ACHN (cell line): ENCODE measurements around the gene PGA4.

Experiments used
- DNase-seq: peaks from one replicate; pipeline ENCODE4 v3.0.0-alpha.2; 2015
- in situ Hi-C: cut with HindIII; loops from 2 replicates; pipeline ENCODE4 v1.10.0; 2017; ENCODE audit warnings: low sequenced_read_pairs, low pct_ligation_motif_present, low pct_unique_long_range_greater_than_20kb

The PGA4 gene

DNA sequence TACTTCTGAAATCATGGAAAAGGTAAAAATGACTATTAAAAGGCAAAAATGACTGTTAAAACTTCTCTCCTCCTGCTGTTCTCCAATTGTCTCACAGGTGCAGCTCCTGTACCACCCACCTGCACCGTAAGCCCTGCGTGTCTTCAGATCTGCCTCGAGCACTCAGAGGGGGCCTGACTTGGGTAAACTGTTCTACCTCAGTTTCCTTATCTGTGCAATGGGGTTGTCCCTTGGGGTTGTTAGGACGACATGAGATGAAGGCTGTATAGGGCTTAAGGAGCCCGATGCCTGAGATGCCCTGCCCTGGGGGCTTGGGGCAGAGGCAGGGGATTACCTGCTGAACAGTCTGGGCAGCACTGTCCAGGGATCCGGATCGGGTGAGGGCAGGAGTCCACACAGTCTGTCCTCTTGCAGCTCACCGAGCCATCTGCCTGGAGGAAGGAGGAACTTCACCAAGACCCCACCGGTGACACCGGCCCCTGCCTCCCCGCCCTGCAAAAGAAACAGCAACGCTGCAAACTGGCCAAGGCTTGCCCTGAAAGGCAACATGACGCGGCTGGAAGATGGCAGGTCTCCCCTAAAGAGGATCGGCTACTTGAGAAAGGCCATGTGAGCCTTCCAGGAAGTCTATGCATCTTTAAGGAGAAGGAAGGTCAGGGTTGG lies 46.6 kb downstream of the PGA4 start:
- in situ Hi-C loops: no loop called here

GRCh38 chr11:61270354-61271076 lies 48.4 kb downstream of the PGA4 start:
- in situ Hi-C loops: no loop called here
- DNase-seq: no peak

More for the DNA sequence above, 46.6 kb downstream of the PGA4 start:
- DNase-seq: no peak

DNA sequence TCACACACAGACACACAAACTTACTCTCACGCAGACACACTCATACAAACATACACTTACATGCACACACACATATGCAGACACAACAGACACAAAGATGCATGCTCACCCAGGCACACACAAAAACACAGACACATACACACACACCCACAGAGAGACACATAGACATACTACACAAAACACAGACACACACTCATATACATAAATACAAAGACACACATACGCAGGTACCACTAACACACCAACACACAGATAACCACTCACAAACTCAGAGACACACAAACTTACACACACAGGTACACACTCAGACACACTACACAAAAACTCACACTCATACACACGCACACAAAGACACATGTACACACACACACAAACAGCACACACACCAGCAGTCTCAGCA lies 50.6 kb downstream of the PGA4 start:
- no peak for DNase-seq
- in situ Hi-C loops: no loop called here

DNA sequence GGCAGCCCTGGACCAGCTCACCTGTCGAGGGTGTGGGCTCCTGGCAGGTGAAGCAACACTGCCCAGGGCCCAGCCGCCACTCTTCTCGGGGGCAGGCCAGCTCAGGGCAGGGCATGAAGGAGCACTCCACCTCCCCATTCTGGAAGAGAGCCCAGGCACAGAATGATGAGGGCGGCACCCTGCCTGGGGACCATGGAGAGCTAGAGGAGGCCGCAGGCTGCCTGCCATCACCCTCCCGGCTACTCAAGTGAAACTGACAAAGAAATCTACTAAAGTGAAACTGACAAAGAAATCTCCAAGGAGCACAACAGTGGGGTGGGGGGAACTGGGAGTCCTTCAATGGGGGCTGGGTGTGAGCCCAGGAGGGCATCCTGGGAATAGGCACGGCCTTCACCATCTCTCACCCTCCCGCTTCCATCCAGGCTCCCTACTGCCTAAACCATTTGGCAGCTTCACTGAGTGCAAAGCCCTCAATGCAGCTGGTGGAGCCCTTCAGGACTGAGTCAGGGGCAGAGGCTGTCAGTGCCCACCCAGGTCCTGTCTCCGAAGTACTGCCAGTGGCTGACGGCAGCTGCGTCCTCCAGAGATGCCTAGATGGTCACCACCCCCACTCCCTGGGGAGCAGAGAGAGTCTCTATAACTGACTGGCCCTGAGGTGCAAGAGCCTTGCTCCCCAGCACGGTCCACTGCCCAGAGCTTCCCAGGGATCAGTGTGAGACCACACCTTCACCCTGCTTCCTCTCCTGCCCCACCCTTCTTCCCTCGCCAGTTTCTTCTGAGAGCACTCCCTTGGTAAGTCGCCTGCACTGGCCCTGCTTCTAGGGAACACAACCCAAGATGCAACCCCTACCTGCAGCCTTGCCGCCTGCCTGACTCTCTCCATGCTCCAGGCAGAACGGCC lies 51.3 kb downstream of the PGA4 start:
- in situ Hi-C loops: no loop called here
- peak; percentile 23 for DNase-seq

- DNase-seq: no peak
- in situ Hi-C loops: no loop called here
These were observed 51.9 kb downstream of the PGA4 start for GRCh38 chr11:61274084-61274483.

DNA sequence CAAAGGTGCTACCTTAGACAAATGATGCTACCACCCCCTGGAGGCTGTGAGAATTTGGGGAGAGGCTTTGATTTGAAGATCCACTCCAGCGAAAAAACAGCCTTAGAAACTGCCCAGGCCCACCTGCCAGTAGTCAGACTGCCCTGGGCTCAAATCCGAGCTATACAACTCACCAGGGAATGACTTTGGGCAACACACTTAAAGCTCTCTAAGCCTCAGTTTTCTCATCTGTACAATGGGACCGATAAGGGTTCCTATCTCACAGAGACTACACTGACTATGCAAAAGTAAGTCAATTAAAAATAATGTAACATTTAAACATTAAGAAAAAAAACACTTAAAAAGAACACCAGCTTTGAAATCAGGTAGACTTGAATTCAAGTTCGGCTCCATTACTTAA lies 53.0 kb downstream of the PGA4 start:
- no peak for DNase-seq
- in situ Hi-C loops: no loop called here

DNA sequence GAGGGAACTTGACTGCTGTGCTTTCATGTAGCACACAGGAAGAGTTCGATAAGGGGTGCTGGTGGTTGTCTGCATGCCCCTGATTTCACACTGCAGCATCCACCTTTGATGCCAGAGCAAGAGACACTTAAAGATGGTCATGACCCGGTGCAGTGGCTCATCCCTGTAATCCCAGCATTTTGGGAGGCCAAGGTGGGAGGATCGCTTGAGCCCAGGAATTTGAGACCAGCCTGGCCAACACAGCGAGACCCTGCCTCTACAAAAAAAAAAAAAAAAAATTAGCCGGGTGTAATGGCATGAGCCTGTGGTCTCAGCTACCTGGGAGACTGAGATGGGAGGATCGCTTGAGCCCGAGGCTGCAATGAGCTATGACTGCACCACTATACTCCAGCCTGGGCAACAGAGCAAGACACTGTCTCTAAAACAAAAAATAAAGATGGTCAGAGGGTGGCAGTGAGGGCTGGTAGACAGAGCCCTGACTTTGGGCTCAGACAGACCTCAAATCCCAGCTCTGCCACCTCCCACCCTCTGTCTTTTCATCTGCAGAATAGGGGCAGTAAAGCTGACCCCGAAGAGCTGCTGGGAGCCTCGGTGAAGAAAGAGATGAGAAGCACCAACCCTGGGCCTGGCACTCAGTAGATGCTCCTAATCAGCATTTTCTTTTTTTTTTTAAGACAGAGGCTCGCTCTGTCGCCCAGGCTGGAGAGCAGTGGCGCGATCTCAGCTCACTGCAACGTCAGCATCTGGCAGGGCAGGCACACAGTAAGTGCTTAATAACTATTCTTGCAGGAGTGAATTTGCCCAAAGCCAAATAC lies 55.2 kb downstream of the PGA4 start:
- in situ Hi-C loops: no loop called here
- no peak for DNase-seq

GRCh38 chr11:61278001-61278470 lies 55.9 kb downstream of the PGA4 start:
- no peak for DNase-seq

DNA sequence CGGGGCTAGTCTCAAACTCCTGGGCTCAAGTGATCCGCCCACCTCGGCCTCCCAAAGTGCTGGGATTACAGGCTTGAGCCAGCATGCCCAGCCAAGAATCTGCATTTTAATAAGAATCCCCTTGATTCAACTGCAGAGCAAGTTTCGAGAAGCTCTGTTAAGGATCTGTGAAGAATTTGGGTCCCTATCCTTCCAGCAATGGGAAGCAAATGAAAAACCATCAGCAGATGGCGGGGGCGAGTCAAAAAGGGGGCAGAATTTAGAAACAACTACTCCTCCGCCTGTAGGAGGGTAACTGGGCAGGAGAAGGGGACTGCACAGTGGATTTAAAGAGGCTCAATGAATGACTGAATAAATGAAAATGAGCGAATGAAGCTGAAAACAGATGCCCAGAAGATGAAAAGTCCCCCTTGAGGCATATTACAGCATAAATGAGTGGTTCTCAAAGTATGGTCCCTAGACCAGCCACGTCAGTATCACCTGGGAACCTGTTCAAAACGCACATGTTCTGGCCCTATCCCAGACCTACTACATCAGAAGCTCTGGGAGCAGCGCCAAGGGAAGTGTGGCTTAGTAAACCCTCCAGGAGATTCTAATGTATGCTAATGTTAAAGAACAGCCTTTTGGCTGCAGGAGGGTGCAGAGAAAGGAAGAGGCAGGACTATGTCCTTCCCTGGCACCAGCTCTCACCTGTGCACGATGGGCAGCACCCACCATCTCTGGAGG lies 58.0 kb downstream of the PGA4 start:
- in situ Hi-C loops: no loop called here
- DNase-seq: no peak

More at GRCh38 chr11:61278001-61278470, 55.9 kb downstream of the PGA4 start:
- in situ Hi-C loops: no loop called here

DNA sequence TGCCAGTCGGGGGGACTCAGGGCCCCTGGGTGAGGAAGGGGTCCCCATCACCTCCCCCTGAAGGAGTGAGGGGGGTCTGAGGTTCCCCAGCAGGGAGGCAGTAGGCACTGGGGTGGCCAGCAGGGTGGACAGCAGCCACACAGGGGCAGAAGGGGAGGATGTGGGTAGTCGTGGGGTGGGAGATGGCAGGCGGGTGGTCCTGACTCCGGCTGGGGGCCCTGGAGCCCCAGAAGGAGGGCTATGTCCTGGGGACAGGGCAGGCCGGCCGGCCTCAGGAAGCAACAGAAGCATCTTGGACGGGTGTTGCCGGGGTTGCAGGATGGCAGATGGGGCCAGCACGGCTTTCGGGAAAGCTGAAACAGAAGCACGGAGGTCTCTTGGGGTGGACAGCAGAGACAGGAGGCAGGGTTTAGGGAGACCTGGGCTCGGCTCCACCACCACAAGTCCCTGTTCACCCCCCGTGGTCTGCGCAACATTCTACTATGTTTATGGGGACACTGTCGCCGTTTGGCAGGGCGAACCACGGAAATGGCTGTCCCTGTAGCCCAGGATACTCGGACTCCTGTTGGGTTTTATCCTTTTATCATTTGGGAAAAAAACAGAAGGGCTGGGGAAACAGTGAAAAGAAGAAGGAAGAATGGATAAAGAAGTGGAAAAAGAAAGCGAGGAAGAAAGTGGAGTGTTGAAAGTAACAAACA lies 58.9 kb downstream of the PGA4 start:
- in situ Hi-C loops: no loop called here
- no peak for DNase-seq
